Stimulated activated CD4-positive, alpha-beta T cell treated with anti-CD3 and anti-CD28 coated beads, Interleukin-1b, Interleukin-23, amount 100 ng/mL, for 24 hours (primary cell): ENCODE measurements around the gene MYF6.

Experiments used
- DNase-seq, 4 experiments: peaks; one replicate each; pipeline ENCODE4 v3.0.0-alpha.2; 2020; ENCODE audit warnings: low read depth in 4 of 4, low spot score in 1 of 4

MYF6 gene

DNA sequence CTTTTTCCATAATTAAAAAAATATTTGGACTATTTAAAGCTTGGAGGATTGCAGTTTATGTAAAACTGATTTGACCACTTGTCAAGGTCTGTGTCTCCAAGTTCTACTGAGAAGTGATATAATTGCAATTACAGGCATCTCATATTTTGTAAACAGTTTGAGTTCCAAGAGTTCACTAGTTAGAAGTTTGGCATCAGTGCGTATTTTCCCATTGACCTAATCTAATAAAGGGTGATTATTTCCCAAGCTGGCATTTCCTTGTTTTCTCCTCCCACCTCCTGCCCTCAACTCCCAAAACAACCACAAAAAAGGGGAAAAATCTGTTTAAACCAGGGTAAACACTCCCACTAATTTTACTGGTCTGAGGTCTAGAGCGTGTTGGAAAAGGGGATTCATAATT is 3.0 kb upstream of the MYF6 start:
- DNase-seq = no peak

DNA sequence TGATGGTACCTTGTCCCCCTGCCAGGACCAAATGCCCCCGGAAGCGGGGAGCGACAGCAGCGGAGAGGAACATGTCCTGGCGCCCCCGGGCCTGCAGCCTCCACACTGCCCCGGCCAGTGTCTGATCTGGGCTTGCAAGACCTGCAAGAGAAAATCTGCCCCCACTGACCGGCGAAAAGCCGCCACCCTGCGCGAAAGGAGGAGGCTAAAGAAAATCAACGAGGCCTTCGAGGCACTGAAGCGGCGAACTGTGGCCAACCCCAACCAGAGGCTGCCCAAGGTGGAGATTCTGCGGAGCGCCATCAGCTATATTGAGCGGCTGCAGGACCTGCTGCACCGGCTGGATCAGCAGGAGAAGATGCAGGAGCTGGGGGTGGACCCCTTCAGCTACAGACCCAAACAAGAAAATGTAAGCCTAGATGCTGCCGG is 410 bp downstream of the MYF6 start:
- DNase-seq = no peak

DNA sequence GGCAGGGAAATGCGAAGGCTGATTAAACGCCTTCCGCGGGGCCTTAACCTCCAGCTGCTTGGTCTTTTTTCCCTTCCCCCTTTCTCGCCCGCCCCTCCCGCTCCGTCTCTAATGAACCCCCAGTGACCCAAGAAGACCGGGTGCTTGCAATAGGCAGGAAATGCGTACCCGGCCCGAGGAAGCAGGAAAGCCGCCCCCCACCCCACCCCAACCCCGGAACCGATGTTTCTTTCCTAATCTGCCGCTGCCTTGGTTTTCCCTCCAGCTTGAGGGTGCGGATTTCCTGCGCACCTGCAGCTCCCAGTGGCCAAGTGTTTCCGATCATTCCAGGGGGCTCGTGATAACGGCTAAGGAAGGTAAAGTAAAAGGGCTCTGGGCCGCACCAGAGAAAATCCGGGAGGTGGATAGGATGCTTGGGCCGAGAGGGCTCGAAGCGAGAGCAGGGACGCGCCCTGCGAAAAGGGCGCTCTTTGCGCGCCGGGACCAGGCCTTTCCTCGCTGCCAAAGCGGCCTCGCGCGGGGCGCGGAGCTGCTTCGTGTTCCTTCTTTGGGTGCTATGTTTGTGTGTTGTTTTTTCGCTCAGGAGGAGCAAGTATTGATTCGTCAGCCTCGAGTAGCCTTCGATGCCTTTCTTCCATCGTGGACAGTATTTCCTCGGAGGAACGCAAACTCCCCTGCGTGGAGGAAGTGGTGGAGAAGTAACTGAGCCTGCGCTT is 983 bp downstream of the MYF6 start:
- no peak for DNase-seq

DNA sequence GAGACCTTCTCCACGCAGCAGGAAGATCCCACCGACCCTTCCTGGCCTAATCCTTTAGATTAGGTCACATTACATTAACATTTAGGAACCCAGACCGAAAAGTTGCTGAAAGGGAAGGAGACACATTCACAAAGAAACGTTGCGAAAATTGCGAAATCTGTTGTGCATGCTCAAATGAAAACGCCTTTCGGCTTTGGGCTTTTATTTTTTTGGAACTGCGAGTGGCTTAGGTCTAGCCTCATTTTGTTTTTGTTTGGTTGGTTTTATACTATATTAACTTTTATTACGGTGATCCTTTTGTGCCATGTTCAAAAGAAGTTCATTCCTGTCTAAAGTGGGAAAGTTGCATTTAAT is 1.5 kb downstream of the MYF6 start:
- no peak for DNase-seq

DNA sequence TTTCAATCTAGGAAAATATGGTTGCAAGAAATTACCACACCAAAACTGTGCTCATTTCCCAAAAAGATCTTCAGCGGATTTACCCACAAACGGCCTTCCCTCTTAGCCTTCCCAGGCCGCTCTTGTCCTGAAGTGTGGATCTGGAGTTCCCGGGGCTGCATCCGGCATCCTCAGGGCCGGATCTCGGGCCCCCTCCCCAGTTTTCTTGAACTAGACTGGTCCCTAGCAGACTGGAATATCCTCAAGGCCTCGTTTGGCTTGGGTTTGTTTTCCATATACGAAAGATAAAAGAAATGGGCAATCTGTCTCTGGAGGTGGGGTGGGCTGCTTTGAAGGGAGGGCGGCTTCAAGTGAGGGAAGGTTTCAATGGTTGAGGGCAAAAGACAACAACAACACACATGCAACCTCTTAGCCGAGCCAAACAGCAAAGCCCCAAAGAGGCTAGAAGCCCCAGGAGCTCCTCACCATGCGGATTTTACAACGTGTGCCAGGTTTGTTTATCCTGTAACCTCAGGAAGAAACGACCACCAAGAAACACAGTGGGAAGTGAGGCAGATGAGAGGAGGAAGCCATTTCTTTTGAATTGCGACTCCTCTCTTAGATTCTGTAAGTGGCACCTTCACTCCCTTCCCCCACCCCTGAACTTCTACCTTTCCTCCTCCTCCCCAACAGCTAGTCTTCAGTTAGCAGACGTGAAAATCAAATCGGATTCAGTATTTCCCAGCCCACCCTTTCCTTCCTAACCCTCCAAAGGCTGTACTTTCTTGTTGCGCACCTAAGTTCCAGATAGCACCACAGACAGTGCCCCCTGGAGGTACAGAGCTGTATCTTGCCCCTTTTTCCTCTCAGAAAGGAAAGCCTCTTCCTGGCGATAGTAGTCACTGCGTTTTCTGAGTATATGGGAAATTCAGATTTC is 2.6 kb downstream of the MYF6 start:
- no peak for DNase-seq

DNA sequence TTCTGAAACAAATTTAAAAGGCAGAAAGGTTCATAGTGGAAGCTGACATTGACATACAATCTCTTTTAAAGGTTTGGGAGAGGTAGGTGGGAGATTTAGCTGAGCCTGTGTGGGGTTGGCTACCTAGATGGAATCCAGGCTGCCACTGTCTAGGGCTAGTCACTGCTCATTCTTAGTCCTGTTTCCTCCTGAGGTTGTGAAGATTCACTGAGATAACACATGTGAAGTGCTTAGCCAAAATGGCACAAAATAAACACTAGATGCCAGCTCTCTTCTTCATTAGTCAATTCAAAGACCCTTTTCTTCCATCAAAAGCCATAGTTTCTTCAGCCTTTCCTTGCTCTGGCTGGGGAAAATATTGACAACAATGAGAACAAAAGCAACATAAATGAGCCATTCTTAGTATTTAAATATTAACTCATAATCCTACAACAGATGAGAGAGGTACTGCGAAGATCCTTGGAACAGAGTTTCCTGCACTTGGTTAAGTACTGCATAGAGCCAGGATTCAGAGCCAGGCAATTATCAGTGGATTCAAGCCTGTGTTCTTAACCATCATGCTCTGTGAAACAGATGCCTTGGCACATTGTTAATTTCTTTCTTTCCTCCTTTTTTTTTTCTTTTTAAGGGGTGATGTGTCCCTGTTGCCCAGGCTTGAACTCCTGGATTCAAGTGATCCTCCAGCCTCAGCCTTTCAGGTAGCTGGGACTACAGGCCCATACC is 3.5 kb downstream of the MYF6 start:
- no peak for DNase-seq

GRCh38 chr12:80711866-80712265 is 4.4 kb downstream of the MYF6 start:
- no peak for DNase-seq

GRCh38 chr12:80712866-80713265 is 5.4 kb downstream of the MYF6 start:
- no peak for DNase-seq

DNA sequence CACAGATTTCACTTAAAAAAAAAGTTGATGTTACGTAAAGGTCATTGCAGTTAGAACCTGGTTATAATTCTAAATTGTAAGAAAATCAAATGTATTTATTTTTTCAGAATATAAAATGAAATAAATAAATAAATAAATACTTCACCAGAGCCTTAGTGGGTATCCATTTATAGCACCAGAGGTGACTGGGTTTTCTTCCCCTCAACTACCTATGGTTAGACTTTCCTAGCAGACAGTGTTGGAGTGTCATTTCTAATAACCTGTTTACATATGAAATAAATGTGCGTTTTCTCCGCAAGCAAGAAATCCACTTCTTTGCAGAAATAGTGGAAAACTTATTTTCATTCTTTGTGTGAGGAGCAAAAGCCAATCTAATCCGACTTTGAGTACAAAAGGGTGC is 6.0 kb downstream of the MYF6 start:
- DNase-seq = no peak

DNA sequence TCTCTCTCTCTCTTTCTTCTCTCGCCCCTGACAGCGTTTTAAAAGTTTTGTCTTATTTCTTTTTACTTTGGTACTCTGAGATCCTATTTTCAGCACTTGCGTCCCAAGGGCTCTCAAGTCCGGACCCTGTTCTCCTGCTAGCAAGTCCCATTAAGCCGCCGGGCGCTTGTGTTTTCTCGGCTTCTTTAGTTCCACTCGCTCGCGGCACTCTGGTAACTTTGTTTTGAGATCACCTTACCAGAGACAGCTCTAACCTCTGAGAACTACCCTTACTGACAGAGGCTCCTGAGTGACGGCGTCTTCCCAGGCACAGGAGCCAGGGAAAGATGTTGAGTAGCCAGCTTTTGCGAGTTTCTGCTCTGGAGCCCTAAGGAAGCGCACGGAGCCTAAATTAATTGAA is 6.6 kb downstream of the MYF6 start:
- no peak for DNase-seq

DNA sequence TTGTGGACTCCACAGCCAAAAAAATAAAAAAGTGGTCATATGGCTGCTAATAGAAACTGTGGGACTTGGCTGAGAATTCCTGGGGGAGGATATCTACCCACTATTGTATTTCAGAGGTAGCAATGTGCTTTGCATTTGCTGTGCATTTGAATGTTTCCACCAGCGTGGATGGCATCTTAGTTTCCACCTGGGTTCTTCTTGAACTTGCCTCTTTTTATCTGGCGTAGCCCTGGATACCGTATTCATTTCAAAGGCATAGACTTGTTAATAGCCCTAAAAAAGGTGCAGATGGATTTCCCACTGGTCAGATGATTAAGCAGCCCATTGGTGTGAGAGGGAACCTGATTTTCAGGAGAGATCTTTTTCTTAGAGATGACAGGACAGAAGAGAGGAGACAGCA is 7.4 kb downstream of the MYF6 start:
- DNase-seq = no peak

DNA sequence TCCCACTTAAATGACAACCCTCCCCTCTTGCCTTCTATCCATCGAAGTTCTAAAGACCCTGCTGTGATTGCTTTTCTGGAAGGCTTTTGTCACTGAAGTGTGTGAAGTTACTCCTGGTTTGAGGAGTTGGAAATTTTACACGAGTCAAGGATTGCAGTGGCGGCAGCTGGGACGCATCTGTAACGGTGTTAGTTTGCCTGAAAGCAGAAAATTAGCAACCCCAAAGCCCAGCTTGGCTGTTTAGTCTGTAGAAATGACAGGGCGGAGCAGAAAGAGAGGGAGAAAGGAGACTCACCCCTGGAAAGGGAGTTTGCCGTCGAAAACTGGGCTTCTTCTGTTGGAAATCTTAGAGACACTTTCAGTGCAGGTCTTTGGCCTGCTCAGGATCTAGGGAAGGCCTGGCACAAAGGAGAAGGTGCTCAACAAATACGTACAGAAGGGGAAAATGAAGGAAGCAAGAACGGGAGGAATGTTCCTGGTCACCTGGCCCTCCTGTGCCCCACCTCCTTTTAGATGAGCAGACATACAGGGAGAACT is 8.3 kb downstream of the MYF6 start:
- DNase-seq = no peak

DNA sequence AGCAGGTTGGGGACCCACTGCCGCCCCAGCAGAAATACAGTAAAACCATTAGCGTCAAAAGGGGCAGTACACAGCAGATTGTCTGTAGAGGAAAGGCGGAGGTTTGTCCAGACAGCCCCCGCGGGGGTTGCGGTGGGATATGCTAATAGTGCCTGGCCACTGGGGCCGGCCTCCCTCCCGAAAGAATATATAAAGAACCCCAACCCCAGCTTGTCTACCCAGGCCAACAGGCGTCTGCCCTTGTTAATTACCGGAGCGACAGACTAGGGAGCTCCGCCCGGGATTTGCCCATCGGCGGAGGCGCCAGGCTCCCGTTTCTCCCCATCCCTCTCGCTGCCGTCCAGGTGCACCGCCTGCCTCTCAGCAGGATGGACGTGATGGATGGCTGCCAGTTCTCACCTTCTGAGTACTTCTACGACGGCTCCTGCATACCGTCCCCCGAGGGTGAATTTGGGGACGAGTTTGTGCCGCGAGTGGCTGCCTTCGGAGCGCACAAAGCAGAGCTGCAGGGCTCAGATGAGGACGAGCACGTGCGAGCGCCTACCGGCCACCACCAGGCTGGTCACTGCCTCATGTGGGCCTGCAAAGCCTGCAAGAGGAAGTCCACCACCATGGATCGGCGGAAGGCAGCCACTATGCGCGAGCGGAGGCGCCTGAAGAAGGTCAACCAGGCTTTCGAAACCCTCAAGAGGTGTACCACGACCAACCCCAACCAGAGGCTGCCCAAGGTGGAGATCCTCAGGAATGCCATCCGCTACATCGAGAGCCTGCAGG is 9.4 kb downstream of the MYF6 start, which contains the start of gene MYF5:
Gene MYF5 (plus strand): TSS at position 217 of the 774 bp plus-strand sequence. CDS start 152 bp downstream, at position 369.
- no peak for DNase-seq

DNA sequence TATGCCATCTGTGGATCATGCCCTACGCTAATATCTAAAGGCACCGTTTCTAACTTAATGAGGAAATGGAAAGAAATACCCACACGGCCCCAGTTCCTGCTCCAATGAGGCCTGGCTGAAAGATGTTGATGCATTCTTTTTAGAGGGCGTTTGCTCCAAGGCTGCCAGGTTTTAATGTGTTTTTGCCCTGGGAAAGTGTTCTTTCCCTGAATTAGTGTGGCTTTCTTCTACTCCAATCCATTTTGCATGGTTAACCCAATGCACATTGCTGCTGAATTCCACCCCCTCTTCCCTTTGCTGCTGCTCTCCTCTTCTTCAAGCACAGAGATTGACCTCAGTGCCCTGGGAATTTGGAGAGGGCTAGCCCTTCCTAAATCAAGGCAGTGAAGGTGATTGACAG is 10.4 kb downstream of the MYF6 start:
- no peak for DNase-seq

DNA sequence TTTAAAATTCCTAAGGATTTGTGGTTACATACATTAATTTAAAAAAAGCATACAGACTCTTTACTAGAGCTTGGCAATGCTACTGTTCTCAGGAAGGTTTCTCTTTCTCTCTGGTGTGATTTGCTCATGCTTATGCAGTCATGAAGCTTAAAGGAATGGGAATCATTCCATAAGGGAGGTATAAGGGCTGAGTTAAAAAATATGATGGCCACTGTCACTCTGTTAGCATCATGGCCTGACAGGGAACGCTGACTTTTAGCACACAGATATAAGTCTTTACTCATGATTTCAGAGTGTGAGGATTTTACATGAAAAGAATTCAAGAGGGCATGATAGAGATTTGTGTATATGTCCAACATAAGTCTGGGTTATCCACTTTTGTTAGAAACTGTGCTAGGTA is 13.1 kb downstream of the MYF6 start:
- DNase-seq = no peak

DNA sequence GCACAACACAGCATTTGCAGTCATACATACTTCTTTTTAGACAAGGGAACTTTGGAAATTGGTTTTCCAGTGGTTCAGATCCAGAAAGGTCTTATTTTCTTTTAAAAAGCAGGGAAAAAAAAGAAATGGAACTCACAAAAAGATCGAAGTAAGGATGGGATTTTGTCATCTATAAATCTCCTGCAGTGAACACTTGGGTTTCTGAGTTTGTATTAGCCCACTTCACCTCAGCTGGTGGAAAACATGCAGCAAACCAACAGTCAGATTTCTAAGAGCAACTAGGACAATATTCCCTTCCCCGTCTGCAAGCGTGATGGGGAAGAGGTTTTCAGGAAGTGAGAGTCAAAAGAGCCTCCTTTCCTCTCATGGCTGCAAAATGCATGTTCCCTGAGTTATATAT is 13.9 kb downstream of the MYF6 start:
- DNase-seq = no peak

- DNase-seq = no peak
These were observed 38.5 kb downstream of the MYF6 start for GRCh38 chr12:80745851-80746505.

DNA sequence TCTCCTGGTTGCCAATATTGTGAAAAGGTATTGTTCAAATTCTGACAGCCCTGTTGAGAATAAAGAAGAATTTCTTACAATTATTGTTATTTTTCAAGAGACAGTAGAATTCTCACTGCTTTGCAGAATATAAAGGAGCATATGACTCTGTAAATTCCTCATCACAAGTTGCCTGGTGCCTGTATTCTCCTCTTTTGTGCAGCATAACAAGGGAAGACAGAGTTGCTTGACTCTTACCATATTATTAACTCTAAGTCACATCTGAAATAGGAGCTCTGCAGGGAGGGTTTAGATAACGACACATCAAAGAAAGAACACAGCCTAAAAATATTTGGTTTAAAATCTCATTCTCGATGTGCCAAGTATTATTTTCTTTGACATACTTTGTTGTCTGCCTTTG is 40.4 kb downstream of the MYF6 start:
- DNase-seq = no peak

DNA sequence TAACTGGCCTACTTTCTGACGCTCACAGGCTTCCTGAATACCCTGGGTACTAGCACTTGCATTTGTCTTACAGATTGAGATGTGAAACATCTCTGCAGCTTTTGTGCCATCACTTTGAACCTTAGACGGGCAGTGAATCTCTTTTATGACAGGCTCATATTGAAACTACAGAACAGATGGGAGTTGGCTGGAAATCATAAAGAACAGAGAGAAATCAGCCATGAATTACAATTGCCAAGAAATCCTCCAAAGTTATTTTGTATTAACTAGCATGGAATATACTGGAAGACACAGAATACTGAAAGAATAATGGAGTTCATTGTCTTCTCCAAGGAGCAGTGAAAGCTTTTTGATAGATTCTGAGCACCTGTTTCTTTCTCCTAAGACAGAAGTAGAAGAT is 42.0 kb downstream of the MYF6 start:
- no peak for DNase-seq

DNA sequence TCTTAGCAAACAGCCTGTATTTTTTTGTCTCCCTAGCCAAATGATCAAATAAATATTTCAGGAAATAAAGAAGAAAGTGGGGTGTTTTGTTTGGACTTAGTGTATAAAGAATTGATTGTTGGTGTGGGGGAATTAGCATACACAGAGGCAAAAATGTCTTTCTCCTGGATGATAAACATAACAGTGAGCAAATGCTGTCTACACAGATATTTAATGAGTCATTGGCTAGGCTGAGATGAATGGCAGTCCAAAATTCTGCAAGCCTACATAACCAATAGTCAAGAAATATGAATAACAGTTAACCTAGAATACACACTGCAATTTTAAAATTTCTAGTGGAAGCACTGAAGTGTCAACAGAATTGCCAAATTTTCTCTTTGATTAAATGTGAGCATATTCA is 45.0 kb downstream of the MYF6 start:
- DNase-seq = no peak
